Measurements from ENCODE around the gene TAB2. TPM values are rescaled to one million over a fixed set of nuclear protein-coding genes. Genes with fewer than 3 reads are reported as not detected.

Gene TAB2
- total RNA-seq, 1 experiment from 2014 or later, result 52.2 TPM

- Histone ChIP-seq H3K4me1 (ENCODE audit: insufficient read depth, low read length, poor library complexity, severe bottlenecking) (peaks cover 7% of the 10 kb centered on the region), H3K36me3 (ENCODE audit: insufficient read depth, low read length, poor library complexity, severe bottlenecking) (no peaks in the 10 kb centered on the region), H3K4me3 (ENCODE audit: low read depth, low read length, poor library complexity, severe bottlenecking) (no peak overlapping the region), H3K9me3 (ENCODE audit: low read depth, low read length, poor library complexity, severe bottlenecking) (no peaks in the 10 kb centered on the region), H3K27ac (ENCODE audit: low read depth, low read length, poor library complexity, severe bottlenecking) (no peak overlapping the region), H3K27me3 (replicated peaks; ENCODE audit: insufficient read depth, low read depth, low read length, poor library complexity) (peaks cover 4% of the 10 kb centered on the region)
- intact Hi-C loops (cut with micrococcal nuclease; ENCODE audit: unreplicated experiment), result no loop called here
- DNase-seq (ENCODE audit: low spot score), result no peak
- no peak for TF ChIP-seq EZH2 (IDR thresholded peaks at IDR 0.05; ENCODE audit: borderline replicate concordance, low read depth, low read length, poor library complexity, severe bottlenecking)
- no TSS peak for BruUV-seq (replicated peaks)
- ChIA-PET POLR2A (ENCODE audit: low non-redundant PET) (no interaction called here), CTCF (no interaction called here)
Observed at GRCh38 chr6:149313070-149313469, 4.4 kb upstream of the TAB2 start.

- Histone ChIP-seq H3K27me3 (replicated peaks; ENCODE audit: insufficient read depth, low read depth, low read length, poor library complexity) (peaks cover 4% of the 10 kb centered on the region), H3K4me3 (ENCODE audit: low read depth, low read length, poor library complexity, severe bottlenecking) (no peak overlapping the region), H3K9me3 (ENCODE audit: low read depth, low read length, poor library complexity, severe bottlenecking) (no peaks in the 10 kb centered on the region), H3K36me3 (ENCODE audit: insufficient read depth, low read length, poor library complexity, severe bottlenecking) (no peaks in the 10 kb centered on the region), H3K27ac (ENCODE audit: low read depth, low read length, poor library complexity, severe bottlenecking) (no peak overlapping the region), H3K4me1 (ENCODE audit: insufficient read depth, low read length, poor library complexity, severe bottlenecking) (peaks cover 7% of the 10 kb centered on the region)
- intact Hi-C loops (cut with micrococcal nuclease; ENCODE audit: unreplicated experiment), result no loop called here
- no peak for DNase-seq (ENCODE audit: low spot score)
- TF ChIP-seq CTCF (conservative IDR thresholded peaks at IDR 0.05; ENCODE audit: low read depth, low read length) (no peak), EZH2 (IDR thresholded peaks at IDR 0.05; ENCODE audit: borderline replicate concordance, low read depth, low read length, poor library complexity, severe bottlenecking) (no peak)
- BruUV-seq (replicated peaks), result no TSS peak
- CTCF ChIA-PET, result no interaction called here
- POLR2A ChIA-PET (ENCODE audit: low non-redundant PET), result no interaction called here
Observed at GRCh38 chr6:149313861-149314260, 3.7 kb upstream of the TAB2 start.

GRCh38 chr6:149314325-149314905, 3.1 kb upstream of the TAB2 start:
- Histone ChIP-seq H3K4me1 (ENCODE audit: insufficient read depth, low read length, poor library complexity, severe bottlenecking) (peaks cover 9% of the 10 kb centered on the region), H3K9me3 (ENCODE audit: low read depth, low read length, poor library complexity, severe bottlenecking) (no peaks in the 10 kb centered on the region), H3K4me3 (ENCODE audit: low read depth, low read length, poor library complexity, severe bottlenecking) (no peak overlapping the region), H3K27me3 (replicated peaks; ENCODE audit: insufficient read depth, low read depth, low read length, poor library complexity) (peaks cover 4% of the 10 kb centered on the region), H3K27ac (ENCODE audit: low read depth, low read length, poor library complexity, severe bottlenecking) (no peak overlapping the region), H3K36me3 (ENCODE audit: insufficient read depth, low read length, poor library complexity, severe bottlenecking) (no peaks in the 10 kb centered on the region)
- CTCF ChIA-PET, result no interaction called here
- DNase-seq (ENCODE audit: low spot score), result no peak
- TF ChIP-seq EZH2 (IDR thresholded peaks at IDR 0.05; ENCODE audit: borderline replicate concordance, low read depth, low read length, poor library complexity, severe bottlenecking) (no peak), CTCF (conservative IDR thresholded peaks at IDR 0.05; ENCODE audit: low read depth, low read length) (no peak)
- POLR2A ChIA-PET (ENCODE audit: low non-redundant PET), result no interaction called here
- BruUV-seq (replicated peaks), result no TSS peak
- intact Hi-C loops (cut with micrococcal nuclease; ENCODE audit: unreplicated experiment), result no loop called here

- DNase-seq (ENCODE audit: low spot score), result no peak
- no peak for TF ChIP-seq CTCF (conservative IDR thresholded peaks at IDR 0.05; ENCODE audit: low read depth, low read length)
- no peak for TF ChIP-seq EZH2 (IDR thresholded peaks at IDR 0.05; ENCODE audit: borderline replicate concordance, low read depth, low read length, poor library complexity, severe bottlenecking)
- ChIA-PET CTCF (no interaction called here), POLR2A (ENCODE audit: low non-redundant PET) (no interaction called here)
- BruUV-seq (replicated peaks), result TSS peak; percentile 79
- peak overlapping the region; percentile 93 for H3K4me3 ChIP-seq (ENCODE audit: low read depth, low read length, poor library complexity, severe bottlenecking)
- H3K36me3 ChIP-seq (ENCODE audit: insufficient read depth, low read length, poor library complexity, severe bottlenecking), result no peaks in the 10 kb centered on the region
- no peaks in the 10 kb centered on the region for H3K9me3 ChIP-seq (ENCODE audit: low read depth, low read length, poor library complexity, severe bottlenecking)
- peaks cover 27% of the 10 kb centered on the region for H3K4me1 ChIP-seq (ENCODE audit: insufficient read depth, low read length, poor library complexity, severe bottlenecking)
- H3K27ac ChIP-seq (ENCODE audit: low read depth, low read length, poor library complexity, severe bottlenecking), result peak overlapping the region; percentile 96
- intact Hi-C loops (cut with micrococcal nuclease; ENCODE audit: unreplicated experiment), result loop anchor here (5.0 kb wide), 1 partner anchor 101 kb away; no protein-coding TSS in a partner anchor
- H3K27me3 ChIP-seq (replicated peaks; ENCODE audit: insufficient read depth, low read depth, low read length, poor library complexity), result peaks cover 4% of the 10 kb centered on the region
Observed at GRCh38 chr6:149316108-149316727, 1.3 kb upstream of the TAB2 start.

Data from A673 (cell line).